ENCODE data around the gene ATXN7. TPM values are rescaled to one million over a fixed set of nuclear protein-coding genes. Genes with fewer than 3 reads are reported as not detected.

ATXN7 gene
- total RNA-seq, 1 donor from 2014 or later = 28.7 TPM

DNA sequence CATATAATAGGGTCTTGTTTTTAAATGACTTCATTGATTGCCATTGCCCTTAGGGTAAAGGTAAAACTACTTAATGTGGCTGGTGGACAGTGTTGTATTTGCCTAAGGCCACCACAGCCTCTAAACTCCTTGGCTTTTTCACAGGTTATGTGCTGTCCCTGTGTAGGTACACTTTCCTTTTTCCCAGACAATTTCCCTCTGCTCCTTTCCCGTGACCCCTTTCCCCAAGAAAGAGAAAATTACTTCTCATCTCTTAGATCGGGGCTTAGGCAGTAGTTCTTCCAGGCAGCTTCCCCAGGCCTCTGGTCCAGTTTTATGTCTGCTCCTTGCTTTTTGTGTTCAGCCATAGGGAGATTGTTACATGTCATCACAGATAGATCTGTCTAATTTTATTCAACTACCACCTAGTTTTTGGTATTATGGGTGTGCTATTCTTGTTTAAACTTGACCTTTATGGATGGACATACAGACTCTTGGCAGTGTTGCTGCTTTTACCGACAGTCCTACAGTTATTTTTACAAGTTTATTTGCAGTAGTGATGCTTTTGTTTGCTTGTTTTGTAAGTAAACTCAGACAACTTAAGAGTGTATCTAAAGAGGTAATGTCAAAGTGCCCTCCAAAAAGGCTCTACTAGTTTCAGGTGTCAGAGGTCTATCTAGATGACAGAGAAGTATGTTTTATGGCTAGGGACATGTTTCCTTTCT is 69.0 kb downstream of the ATXN7 start:
- no peak for TF ChIP-seq CTCF (IDR thresholded peaks at IDR 0.05; ENCODE audit: unreplicated experiment)
- no peaks in the 10 kb centered on the region for H3K27me3 Mint-ChIP-seq (ENCODE audit: low read depth)

GRCh38 chr3:63933459-63933858 is 69.8 kb downstream of the ATXN7 start:
- Mint-ChIP-seq H3K4me1 (peaks cover 20% of the 10 kb centered on the region), H3K4me3 (no peak overlapping the region), H3K36me3 (peaks cover 9% of the 10 kb centered on the region), H3K27me3 (ENCODE audit: low read depth) (no peaks in the 10 kb centered on the region), H3K9me3 (no peaks in the 10 kb centered on the region), H3K27ac (no peak overlapping the region)
- DNase-seq (ENCODE audit: low spot score in 2 of 2, unreplicated experiment in 2 of 2) = no peak
- no peak for TF ChIP-seq CTCF (IDR thresholded peaks at IDR 0.05; ENCODE audit: unreplicated experiment)

More for the DNA sequence above, 69.0 kb downstream of the ATXN7 start:
- H3K4me3 Mint-ChIP-seq = no peak overlapping the region
- DNase-seq (ENCODE audit: low spot score in 2 of 2, unreplicated experiment in 2 of 2) = no peak
- no peak overlapping the region for H3K27ac Mint-ChIP-seq
- H3K36me3 Mint-ChIP-seq = peaks cover 9% of the 10 kb centered on the region
- peaks cover 12% of the 10 kb centered on the region for H3K4me1 Mint-ChIP-seq
- no peaks in the 10 kb centered on the region for H3K9me3 Mint-ChIP-seq

GRCh38 chr3:63934041-63934866 is 70.6 kb downstream of the ATXN7 start:
- Mint-ChIP-seq H3K4me1 (peaks cover 24% of the 10 kb centered on the region), H3K36me3 (peaks cover 9% of the 10 kb centered on the region), H3K27ac (no peak overlapping the region), H3K9me3 (no peaks in the 10 kb centered on the region), H3K4me3 (no peak overlapping the region), H3K27me3 (ENCODE audit: low read depth) (no peaks in the 10 kb centered on the region)
- DNase-seq (ENCODE audit: low spot score in 2 of 2, unreplicated experiment in 2 of 2) = no peak
- TF ChIP-seq CTCF (IDR thresholded peaks at IDR 0.05; ENCODE audit: unreplicated experiment) = no peak

- Mint-ChIP-seq H3K36me3 (peaks cover 9% of the 10 kb centered on the region), H3K4me3 (no peak overlapping the region), H3K9me3 (no peaks in the 10 kb centered on the region), H3K27ac (no peak overlapping the region), H3K4me1 (peaks cover 25% of the 10 kb centered on the region), H3K27me3 (ENCODE audit: low read depth) (no peaks in the 10 kb centered on the region)
- TF ChIP-seq CTCF (IDR thresholded peaks at IDR 0.05; ENCODE audit: unreplicated experiment) = no peak
- no peak for DNase-seq (ENCODE audit: low spot score in 2 of 2, unreplicated experiment in 2 of 2)
Observed at GRCh38 chr3:63936925-63937324, 73.3 kb downstream of the ATXN7 start.

DNA sequence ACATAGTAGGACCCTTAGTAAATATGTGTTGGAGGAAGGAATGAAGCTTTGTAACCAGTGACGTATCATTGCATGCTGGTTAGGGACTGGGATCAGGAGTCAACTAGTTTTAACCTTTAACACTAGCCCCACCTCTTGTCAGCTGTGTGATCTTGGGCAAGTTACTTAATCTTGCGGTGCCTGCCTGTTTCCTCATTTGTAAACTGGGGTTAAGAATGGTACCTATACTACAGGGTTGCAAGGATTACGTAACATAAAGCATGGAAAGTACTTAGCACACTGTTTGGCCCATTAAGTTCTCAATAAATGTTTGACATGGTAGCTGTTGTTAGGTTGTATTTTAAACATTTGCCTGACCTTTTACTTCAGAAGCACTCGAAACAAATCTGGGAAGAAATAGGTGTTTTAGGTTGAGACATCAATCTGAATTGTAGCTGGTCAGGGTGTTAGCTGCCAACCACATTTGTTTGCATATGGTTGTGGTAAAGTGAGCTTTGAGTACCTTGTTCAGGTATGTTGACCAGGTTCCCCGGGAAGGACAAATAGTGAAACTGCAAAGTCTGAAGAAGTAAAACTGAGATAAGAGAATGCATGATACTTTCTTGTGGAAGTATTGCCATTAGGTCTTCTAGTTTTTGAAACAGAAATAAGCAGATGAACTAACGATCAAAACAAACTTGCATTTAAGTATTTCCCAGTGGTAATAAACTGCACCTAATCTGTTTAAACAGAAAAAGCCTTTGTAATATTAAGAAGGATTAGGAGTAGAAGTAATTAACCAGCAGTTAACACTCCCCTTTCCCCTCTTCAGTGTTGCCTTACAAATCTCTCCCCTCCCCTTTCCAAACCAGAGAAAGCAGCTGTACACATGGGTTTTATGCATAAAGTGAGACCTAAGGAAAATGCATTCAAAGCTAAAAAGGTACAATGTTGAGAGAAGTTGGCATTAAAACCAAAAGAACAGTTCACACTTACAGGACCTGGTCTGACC is 74.3 kb downstream of the ATXN7 start:
- Mint-ChIP-seq H3K27me3 (ENCODE audit: low read depth) (no peaks in the 10 kb centered on the region), H3K4me3 (no peak overlapping the region), H3K9me3 (no peaks in the 10 kb centered on the region), H3K27ac (peak overlapping the region; percentile 19), H3K36me3 (peaks cover 9% of the 10 kb centered on the region), H3K4me1 (peaks cover 25% of the 10 kb centered on the region)
- TF ChIP-seq CTCF (IDR thresholded peaks at IDR 0.05; ENCODE audit: unreplicated experiment) = no peak
- DNase-seq (ENCODE audit: low spot score in 2 of 2, unreplicated experiment in 2 of 2) = no peak
